Calu3 (cell line): ENCODE data around the gene NOL9. TPM values are rescaled to one million over a fixed set of nuclear protein-coding genes. Genes with fewer than 3 reads are reported as not detected.

Experiments
- BruUV-seq: library from RNA; stranded (reverse); fragments of 400-500 nt; replicated peaks from 2 replicates; lab custom pipeline; 2021; lab: Mats Ljungman, UMichigan
- CTCF ChIA-PET: fragments of 300-600 bp; sonication (Branson Sonifier 250); formaldehyde crosslinking; loops from one replicate; lab custom pipeline; 2022; ENCODE audit warnings: antibody characterized with exemption; lab: Charles Lee
- DNase-seq: peaks from one replicate; pipeline ENCODE4 v3.0.0; 2022
- H3K27ac Mint-ChIP-seq: one replicate; pipeline ENCODE4 v1.8.0; 2022; ENCODE audit warnings: mixed read lengths; ENCODE audit not compliant: unreplicated experiment
- H3K27me3 Mint-ChIP-seq: one replicate; pipeline ENCODE4 v1.8.0; 2022; ENCODE audit warnings: mixed read lengths; ENCODE audit not compliant: unreplicated experiment
- H3K36me3 Mint-ChIP-seq: one replicate; pipeline ENCODE4 v1.8.0; 2022; ENCODE audit warnings: mild to moderate bottlenecking, moderate library complexity, mixed read lengths; ENCODE audit not compliant: insufficient read depth, unreplicated experiment
- H3K4me1 Mint-ChIP-seq: one replicate; pipeline ENCODE4 v1.8.0; 2022; ENCODE audit warnings: mild to moderate bottlenecking, low read depth, mixed read lengths; ENCODE audit not compliant: unreplicated experiment
- H3K4me3 Mint-ChIP-seq: one replicate; pipeline ENCODE4 v1.8.0; 2022; ENCODE audit warnings: mild to moderate bottlenecking, low read depth, moderate library complexity, mixed read lengths; ENCODE audit not compliant: unreplicated experiment
- H3K9me3 Mint-ChIP-seq: one replicate; pipeline ENCODE4 v1.8.0; 2022; ENCODE audit warnings: low read depth, mixed read lengths; ENCODE audit not compliant: unreplicated experiment
- CTCF ChIP-seq: fragments of 200-600 bp; IDR thresholded peaks from one replicate; pipeline ENCODE4 v1.8.0; 2022; ENCODE audit warnings: antibody characterized with exemption; ENCODE audit not compliant: unreplicated experiment
- intact Hi-C: fragments of 100-400 bp; cut with micrococcal nuclease; formaldehyde crosslinking; loops from one replicate; pipeline ENCODE4 v1.10.0; 2022; ENCODE audit not compliant: unreplicated experiment
- total RNA-seq: library from RNA; stranded (reverse); gene quantifications from 2 replicates; pipeline ENCODE4 v1.2.3, GENCODE V29; 2022

The NOL9 gene
- total RNA-seq, 1 experiment from 2014 or later: 30.4 TPM

GRCh38 chr1:6580593-6581409 is 26.5 kb upstream of the NOL9 start:
- Mint-ChIP-seq H3K4me1 (peaks cover 9% of the 10 kb centered on the region), H3K4me3 (peak overlapping the region; percentile 96), H3K27me3 (no peaks in the 10 kb centered on the region), H3K27ac (peak overlapping the region; percentile 92), H3K9me3 (no peaks in the 10 kb centered on the region), H3K36me3 (peaks cover 39% of the 10 kb centered on the region)
- no TSS peak for BruUV-seq
- intact Hi-C loops: no loop called here
- CTCF ChIA-PET: interaction anchor here (0.6 to 1.6 kb wide), 2 partner anchors 18 to 21 kb away, joined by 3 to 4 read pairs; no protein-coding TSS in a partner anchor
- DNase-seq: no peak
- no peak for TF ChIP-seq CTCF

- H3K36me3 Mint-ChIP-seq: peaks cover 38% of the 10 kb centered on the region
- H3K9me3 Mint-ChIP-seq: no peaks in the 10 kb centered on the region
- no TSS peak for BruUV-seq
- CTCF ChIA-PET: interaction anchor here (0.6 to 1.6 kb wide), 2 partner anchors 19 to 21 kb away, joined by 3 to 4 read pairs; no protein-coding TSS in a partner anchor
- no peaks in the 10 kb centered on the region for H3K27me3 Mint-ChIP-seq
- intact Hi-C loops: no loop called here
- no peak for TF ChIP-seq CTCF
- peak overlapping the region; percentile 96 for H3K4me3 Mint-ChIP-seq
- H3K27ac Mint-ChIP-seq: peak overlapping the region; percentile 92
- DNase-seq: no peak
- peaks cover 9% of the 10 kb centered on the region for H3K4me1 Mint-ChIP-seq
These were observed 25.8 kb upstream of the NOL9 start for GRCh38 chr1:6580119-6580592.

GRCh38 chr1:6579374-6580118 is 25.2 kb upstream of the NOL9 start, which contains the start of gene ZBTB48:
ZBTB48 (plus strand) TSS chr1:6579994; CDS start chr1:6580610, 616 bp downstream.
- intact Hi-C loops: no loop called here
- peak; percentile 96 for DNase-seq
- Mint-ChIP-seq H3K27ac (peak within 1 kb of the TSS; percentile 92), H3K9me3 (no peaks in the 10 kb centered on the region), H3K36me3 (peaks cover 34% of the 10 kb centered on the region), H3K4me1 (peaks cover 9% of the 10 kb centered on the region), H3K27me3 (no peaks in the 10 kb centered on the region), H3K4me3 (peak within 1 kb of the TSS; percentile 96)
- CTCF ChIA-PET: interaction anchor here (0.5 to 1.6 kb wide), 2 partner anchors 20 to 22 kb away, joined by 3 to 4 read pairs; no protein-coding TSS in a partner anchor
- BruUV-seq: no TSS peak
- no peak for TF ChIP-seq CTCF

- Mint-ChIP-seq H3K36me3 (peaks cover 34% of the 10 kb centered on the region), H3K4me3 (peak overlapping the region; percentile 96), H3K4me1 (peaks cover 9% of the 10 kb centered on the region), H3K9me3 (no peaks in the 10 kb centered on the region), H3K27ac (peak overlapping the region; percentile 92), H3K27me3 (no peaks in the 10 kb centered on the region)
- intact Hi-C loops: no loop called here
- no TSS peak for BruUV-seq
- DNase-seq: no peak
- no peak for TF ChIP-seq CTCF
- CTCF ChIA-PET: no interaction called here
These were observed 24.5 kb upstream of the NOL9 start for GRCh38 chr1:6578624-6579373.
